ENCODE data around the gene LRRC8B. TPM values are rescaled to one million over a fixed set of nuclear protein-coding genes. Genes with fewer than 3 reads are reported as not detected.
A peak's percentile ranks its signal among the peaks of the same experiment; 100 is the strongest.

The LRRC8B gene
- total and polyA plus RNA-seq, 2 donors (not counting 1 experiment from before 2014, with no cell fraction given) = 0.83 to 2.8 TPM

DNA sequence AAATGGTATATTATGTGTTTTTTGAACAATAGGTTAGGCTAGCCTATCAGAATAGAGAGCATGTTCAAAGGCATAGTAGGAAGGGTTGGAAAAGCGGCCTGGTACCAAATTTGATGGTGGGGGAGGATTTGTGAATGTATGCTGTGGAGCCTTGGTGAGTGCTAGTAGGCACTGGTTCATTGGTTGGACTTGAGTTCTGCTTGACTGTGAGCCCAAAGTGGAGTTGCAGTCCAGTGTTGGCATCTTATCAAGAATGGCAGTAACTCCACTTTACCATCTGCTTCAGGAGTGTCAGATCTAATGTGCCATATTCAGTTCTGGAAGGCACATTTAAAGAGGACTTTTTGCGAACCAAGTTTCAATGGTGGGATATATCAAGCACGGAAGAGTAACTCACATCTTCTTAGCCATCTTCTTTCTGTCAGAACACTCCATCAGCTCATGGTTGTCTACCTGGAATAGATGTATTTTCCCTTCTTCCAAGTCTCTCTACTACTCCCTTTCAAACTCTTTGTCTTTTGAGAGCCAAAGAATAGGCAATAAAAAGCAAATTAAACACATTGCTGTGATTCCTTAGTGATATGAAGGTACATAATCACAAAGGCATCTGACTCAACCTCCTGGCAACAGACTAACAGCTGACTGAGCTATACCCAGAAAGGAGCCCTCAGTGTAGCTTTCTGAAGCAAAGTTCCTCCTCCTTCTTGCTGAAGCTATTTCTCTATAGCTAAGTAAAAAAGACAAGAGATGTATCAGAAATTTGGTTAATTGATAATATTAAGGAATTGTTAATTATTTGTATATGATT lies 21.7 kb downstream of the LRRC8B start:
- H3K4me2 ChIP-seq (ENCODE audit: extremely low read depth, insufficient read depth, low read length) = no peak overlapping the region
- no peaks in the 10 kb centered on the region for H4K20me1 ChIP-seq (ENCODE audit: control insufficient read depth, extremely low read depth, insufficient read depth, low read length)
- H3K9ac ChIP-seq (ENCODE audit: insufficient read depth, low read length) = no peak overlapping the region
- H3K4me1 ChIP-seq (ENCODE audit: control insufficient read depth, extremely low read depth, insufficient read depth, low read length) = no peaks in the 10 kb centered on the region
- no peak for TF ChIP-seq EZH2 (IDR thresholded peaks at IDR 0.05; ENCODE audit: low read length, missing control alignments)
- TF ChIP-seq, protein P1, sequence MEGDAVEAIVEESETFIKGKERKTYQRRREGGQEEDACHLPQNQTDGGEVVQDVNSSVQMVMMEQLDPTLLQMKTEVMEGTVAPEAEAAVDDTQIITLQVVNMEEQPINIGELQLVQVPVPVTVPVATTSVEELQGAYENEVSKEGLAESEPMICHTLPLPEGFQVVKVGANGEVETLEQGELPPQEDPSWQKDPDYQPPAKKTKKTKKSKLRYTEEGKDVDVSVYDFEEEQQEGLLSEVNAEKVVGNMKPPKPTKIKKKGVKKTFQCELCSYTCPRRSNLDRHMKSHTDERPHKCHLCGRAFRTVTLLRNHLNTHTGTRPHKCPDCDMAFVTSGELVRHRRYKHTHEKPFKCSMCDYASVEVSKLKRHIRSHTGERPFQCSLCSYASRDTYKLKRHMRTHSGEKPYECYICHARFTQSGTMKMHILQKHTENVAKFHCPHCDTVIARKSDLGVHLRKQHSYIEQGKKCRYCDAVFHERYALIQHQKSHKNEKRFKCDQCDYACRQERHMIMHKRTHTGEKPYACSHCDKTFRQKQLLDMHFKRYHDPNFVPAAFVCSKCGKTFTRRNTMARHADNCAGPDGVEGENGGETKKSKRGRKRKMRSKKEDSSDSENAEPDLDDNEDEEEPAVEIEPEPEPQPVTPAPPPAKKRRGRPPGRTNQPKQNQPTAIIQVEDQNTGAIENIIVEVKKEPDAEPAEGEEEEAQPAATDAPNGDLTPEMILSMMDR (conservative IDR thresholded peaks at IDR 0.05 in 1 of 2, IDR thresholded peaks at IDR 0.05 in 1 of 2; ENCODE audit: low read depth in 1 of 2, low read length in 2 of 2) = no peak
- no peaks in the 10 kb centered on the region for H3K36me3 ChIP-seq (ENCODE audit: control insufficient read depth, insufficient read depth, low read length)
- H2AFZ ChIP-seq (ENCODE audit: low read length) = no peak overlapping the region
- DNase-seq (ENCODE audit: low read depth in 2 of 2) = peak in 1 of 2 donors; percentile 79
- H3K79me2 ChIP-seq (ENCODE audit: control insufficient read depth, insufficient read depth, low read length) = no peaks in the 10 kb centered on the region
- H3K4me3 ChIP-seq (replicated peaks in 1 of 4; ENCODE audit: control extremely low read depth in 1 of 4, insufficient read depth in 1 of 4, low read depth in 3 of 4, low read length in 4 of 4) = no peak overlapping the region
- H3K27me3 ChIP-seq (ENCODE audit: control insufficient read depth, insufficient read depth, low read length) = no peaks in the 10 kb centered on the region
- H3K27ac ChIP-seq (ENCODE audit: insufficient read depth, low read length) = no peak overlapping the region
- no peaks in the 10 kb centered on the region for H3K9me3 ChIP-seq (ENCODE audit: control insufficient read depth, insufficient read depth, low read depth, low read length)

DNA sequence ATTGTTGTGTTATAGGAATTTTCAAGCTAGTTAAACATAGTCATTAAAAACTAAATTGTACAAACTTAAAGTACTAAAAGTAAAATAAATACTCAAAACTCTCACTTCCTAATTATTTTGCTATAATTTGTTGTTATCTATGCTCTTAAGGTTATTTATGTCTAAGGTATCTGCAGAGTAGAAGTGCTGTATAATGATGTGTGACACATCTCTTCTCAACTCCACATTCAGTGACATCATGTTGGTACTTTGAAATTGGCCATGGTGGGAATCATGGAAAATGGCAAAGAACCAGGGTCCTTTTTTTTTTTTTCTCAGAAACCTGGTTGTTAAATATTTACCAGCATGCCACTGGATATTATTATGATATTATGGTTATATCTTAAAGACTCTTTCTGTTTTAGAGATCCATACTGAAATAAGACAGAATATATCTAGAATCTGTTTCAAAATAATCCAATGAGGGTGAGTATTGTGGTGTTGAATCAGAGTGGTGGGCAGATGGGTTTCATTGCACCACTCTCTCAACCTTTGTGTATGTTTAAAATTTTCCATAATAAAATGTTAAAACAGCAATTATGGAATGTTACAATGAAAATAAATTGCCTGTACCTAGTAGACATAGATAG lies 22.4 kb downstream of the LRRC8B start:
- H3K4me3 ChIP-seq (replicated peaks in 1 of 4; ENCODE audit: control extremely low read depth in 1 of 4, insufficient read depth in 1 of 4, low read depth in 3 of 4, low read length in 4 of 4) = no peak overlapping the region
- no peak overlapping the region for H3K9ac ChIP-seq (ENCODE audit: insufficient read depth, low read length)
- H3K27me3 ChIP-seq (ENCODE audit: control insufficient read depth, insufficient read depth, low read length) = no peaks in the 10 kb centered on the region
- H4K20me1 ChIP-seq (ENCODE audit: control insufficient read depth, extremely low read depth, insufficient read depth, low read length) = no peaks in the 10 kb centered on the region
- DNase-seq (ENCODE audit: low read depth in 2 of 2) = peak in 1 of 2 donors; percentile 23
- no peaks in the 10 kb centered on the region for H3K36me3 ChIP-seq (ENCODE audit: control insufficient read depth, insufficient read depth, low read length)
- H3K4me2 ChIP-seq (ENCODE audit: extremely low read depth, insufficient read depth, low read length) = no peak overlapping the region
- H3K27ac ChIP-seq (ENCODE audit: insufficient read depth, low read length) = no peak overlapping the region
- no peaks in the 10 kb centered on the region for H3K79me2 ChIP-seq (ENCODE audit: control insufficient read depth, insufficient read depth, low read length)
- no peaks in the 10 kb centered on the region for H3K4me1 ChIP-seq (ENCODE audit: control insufficient read depth, extremely low read depth, insufficient read depth, low read length)
- H3K9me3 ChIP-seq (ENCODE audit: control insufficient read depth, insufficient read depth, low read depth, low read length) = no peaks in the 10 kb centered on the region
- no peak for TF ChIP-seq EZH2 (IDR thresholded peaks at IDR 0.05; ENCODE audit: low read length, missing control alignments)
- H2AFZ ChIP-seq (ENCODE audit: low read length) = no peak overlapping the region

DNA sequence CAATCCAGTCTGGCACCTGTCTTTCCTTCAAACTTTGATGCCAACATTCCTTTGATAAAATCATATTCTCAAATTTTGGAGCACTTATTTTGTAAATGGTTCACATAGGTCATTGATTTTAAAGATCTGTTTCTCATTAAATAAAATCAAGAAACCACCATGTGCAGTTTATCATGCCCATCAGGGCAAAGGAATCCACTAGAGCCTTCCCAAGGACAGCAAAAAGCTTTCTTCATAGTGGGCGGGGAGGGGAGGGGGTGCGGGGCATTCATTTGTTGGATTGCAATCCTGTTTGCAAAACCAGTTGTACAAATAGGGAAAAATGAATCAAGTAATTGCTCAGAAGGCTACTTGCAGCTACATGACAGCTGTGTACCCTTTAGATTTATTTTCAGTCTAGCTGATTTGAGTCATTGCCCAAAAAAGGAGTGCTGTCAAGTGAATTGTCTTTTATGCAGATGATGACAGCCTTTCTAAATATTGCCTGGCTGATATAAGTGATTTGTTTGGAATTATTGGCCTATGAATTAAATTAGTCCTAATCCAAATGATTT lies 23.0 kb downstream of the LRRC8B start:
- H3K79me2 ChIP-seq (ENCODE audit: control insufficient read depth, insufficient read depth, low read length) = no peaks in the 10 kb centered on the region
- no peaks in the 10 kb centered on the region for H3K36me3 ChIP-seq (ENCODE audit: control insufficient read depth, insufficient read depth, low read length)
- no peaks in the 10 kb centered on the region for H3K9me3 ChIP-seq (ENCODE audit: control insufficient read depth, insufficient read depth, low read depth, low read length)
- no peaks in the 10 kb centered on the region for H3K4me1 ChIP-seq (ENCODE audit: control insufficient read depth, extremely low read depth, insufficient read depth, low read length)
- no peaks in the 10 kb centered on the region for H4K20me1 ChIP-seq (ENCODE audit: control insufficient read depth, extremely low read depth, insufficient read depth, low read length)
- no peak overlapping the region for H3K4me3 ChIP-seq (replicated peaks in 1 of 4; ENCODE audit: control extremely low read depth in 1 of 4, insufficient read depth in 1 of 4, low read depth in 3 of 4, low read length in 4 of 4)
- H3K4me2 ChIP-seq (ENCODE audit: extremely low read depth, insufficient read depth, low read length) = no peak overlapping the region
- no peak overlapping the region for H3K9ac ChIP-seq (ENCODE audit: insufficient read depth, low read length)
- TF ChIP-seq, protein P1 (conservative IDR thresholded peaks at IDR 0.05 in 1 of 2, IDR thresholded peaks at IDR 0.05 in 1 of 2; ENCODE audit: low read depth in 1 of 2, low read length in 2 of 2) = no peak
- TF ChIP-seq EZH2 (IDR thresholded peaks at IDR 0.05; ENCODE audit: low read length, missing control alignments) = no peak
- DNase-seq (ENCODE audit: low read depth in 2 of 2) = peak; percentile 80 to 88
- H3K27ac ChIP-seq (ENCODE audit: insufficient read depth, low read length) = no peak overlapping the region
- H2AFZ ChIP-seq (ENCODE audit: low read length) = no peak overlapping the region
- H3K27me3 ChIP-seq (ENCODE audit: control insufficient read depth, insufficient read depth, low read length) = no peaks in the 10 kb centered on the region

Data from fibroblast of lung (primary cell).